OCI-LY3 (cell line): ENCODE measurements around the gene CCDC86.

Experiments
- CTCF ChIP-seq: fragments of 200-600, 300-600 bp; sonication (generic); IDR thresholded peaks from 2 replicates; pipeline ENCODE4 v1.5.1; 2014; ENCODE audit warnings: antibody characterized with exemption, low read length, low read depth
- EZH2phosphoT487 ChIP-seq: fragments of 200-600 bp; shearing (Covaris generic); IDR thresholded peaks from 2 replicates; pipeline ENCODE4 v1.6.1; 2018; ENCODE audit warnings: antibody characterized with exemption, mixed run types, low read depth

DNA sequence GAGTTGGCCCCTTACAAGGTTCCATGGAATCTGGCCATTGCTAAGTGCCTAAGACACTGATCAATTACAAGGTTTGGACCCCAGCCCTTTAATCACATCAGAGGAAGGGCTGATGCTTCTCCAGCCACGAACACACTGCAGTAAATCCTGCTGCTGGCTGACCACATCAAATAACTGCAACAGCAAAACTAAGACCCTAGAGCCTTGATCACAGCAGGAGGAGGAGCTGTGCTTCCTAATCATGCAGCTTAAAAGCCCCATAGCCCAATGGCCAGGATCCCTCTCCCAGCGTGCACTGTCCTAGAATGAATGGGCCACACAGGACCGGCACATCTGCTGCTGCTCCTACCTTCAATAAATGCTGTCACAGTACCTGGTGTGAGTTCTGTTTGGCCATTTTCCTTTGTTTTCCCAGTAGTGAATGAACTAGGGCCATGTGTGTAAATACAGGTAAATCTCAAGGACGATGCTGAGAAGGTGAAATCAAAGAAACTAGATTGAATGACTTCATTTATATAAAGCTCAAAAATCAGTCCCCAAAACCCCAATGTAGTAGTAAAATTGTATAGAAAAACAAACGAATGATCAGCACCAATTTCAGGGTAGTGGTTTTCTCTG lies 38.2 kb downstream of the CCDC86 start:
- TF ChIP-seq CTCF = no peak
- TF ChIP-seq EZH2phosphoT487 = no peak
